ENCODE results near the gene MSMB.
"Not testable (repeated sequence)": the region's sequence is repeated elsewhere in the genome, so short reads cannot be mapped to it uniquely, and the experiment has no call there.

The MSMB gene

GRCh38 chr10:46046261-46046660, at the start of gene MSMB:
MSMB (minus strand) TSS chr10:46046269; CDS start chr10:46046237, 32 bp downstream.
- DNase-seq = no peak

- no peak for DNase-seq
Observed at GRCh38 chr10:46094931-46095750, 49.1 kb upstream of the MSMB start.

- no peak for DNase-seq
Observed at GRCh38 chr10:46094197-46094500, 48.1 kb upstream of the MSMB start.

GRCh38 chr10:46093316-46094196, 47.5 kb upstream of the MSMB start:
- DNase-seq = not testable (repeated sequence)

- no peak for DNase-seq
Observed at GRCh38 chr10:46092524-46093081, 46.5 kb upstream of the MSMB start.

- no peak for DNase-seq
Observed at GRCh38 chr10:46091828-46092523, 45.9 kb upstream of the MSMB start.

GRCh38 chr10:46091080-46091827, 45.2 kb upstream of the MSMB start:
- DNase-seq = no peak

- DNase-seq = no peak
Observed at GRCh38 chr10:46090258-46090812, 44.3 kb upstream of the MSMB start.

GRCh38 chr10:46087381-46087780, 41.3 kb upstream of the MSMB start:
- DNase-seq = not testable (repeated sequence)

- no peak for DNase-seq
Observed at GRCh38 chr10:46084321-46085165, 38.5 kb upstream of the MSMB start.

- no peak for DNase-seq
Observed at GRCh38 chr10:46080886-46081285, 34.8 kb upstream of the MSMB start.

- no peak for DNase-seq
Observed at GRCh38 chr10:46079831-46080585, 33.9 kb upstream of the MSMB start.

- DNase-seq = no peak
Observed at GRCh38 chr10:46077731-46078413, 31.8 kb upstream of the MSMB start.

GRCh38 chr10:46077141-46077554, 31.1 kb upstream of the MSMB start:
- no peak for DNase-seq

- no peak for DNase-seq
Observed at GRCh38 chr10:46075869-46076268, 29.8 kb upstream of the MSMB start.

- no peak for DNase-seq
Observed at GRCh38 chr10:46074196-46074946, 28.3 kb upstream of the MSMB start.

GRCh38 chr10:46073564-46073963, 27.5 kb upstream of the MSMB start:
- DNase-seq = no peak

- no peak for DNase-seq
Observed at GRCh38 chr10:46070749-46071148, 24.7 kb upstream of the MSMB start.
